SK-N-SH (cell line): ENCODE data around the gene GPC5. TPM values are rescaled to one million over a fixed set of nuclear protein-coding genes. Genes with fewer than 3 reads are reported as not detected.

Source experiments
- CTCF ChIA-PET: fragments of 300-600, 350-600 bp; formaldehyde crosslinking; extraction: SDS; loops from one replicate; lab custom pipeline; 2021; lab: Yijun Ruan, JAX
- POLR2A ChIA-PET: fragments of 350-600 bp; sonication (Branson Sonifier 250); formaldehyde crosslinking; extraction: SDS; loops from one replicate; lab custom pipeline; 2020; ENCODE audit warnings: antibody characterized with exemption, inconsistent platforms; lab: Yijun Ruan, JAX
- DNase-seq: peaks from one replicate; pipeline ENCODE4 v3.0.0; 2012
- H2AFZ ChIP-seq: fragments of 200-600 bp; sonication (generic); 2 replicates; pipeline ENCODE4 v1.8.1; 2016; ENCODE audit warnings: antibody characterized with exemption, mild to moderate bottlenecking, low read depth
- H3F3A ChIP-seq: fragments of 200-600 bp; sonication (generic); replicated peaks from 2 replicates; pipeline ENCODE3; 2016; ENCODE audit warnings: antibody characterized with exemption, mild to moderate bottlenecking; ENCODE audit not compliant: insufficient read depth
- H3K27ac ChIP-seq, 2 experiments: fragments of 200-500 bp in 1 of 2; fragments of 200-600 bp in 1 of 2; sonication (Bioruptor generic) in 1 of 2; sonication (generic), shearing (Covaris generic) in 1 of 2; 2 replicates each; pipeline versions ENCODE4 v1.5.1 to v1.6.1; 2014 to 2016; ENCODE audit warnings: low read depth in 2 of 2, inconsistent platforms in 1 of 2, low read length in 1 of 2, mild to moderate bottlenecking in 1 of 2, mixed read lengths in 1 of 2
- H3K27me3 ChIP-seq: fragments of 200-600 bp; sonication (generic), shearing (Covaris generic); 2 replicates; pipeline ENCODE4 v1.6.1; 2016; ENCODE audit warnings: mixed run types; ENCODE audit not compliant: insufficient read depth
- H3K36me3 ChIP-seq, 2 experiments: fragments of 200-500 bp in 1 of 2; fragments of 200-600 bp in 1 of 2; sonication (Bioruptor generic) in 1 of 2; sonication (generic) in 1 of 2; replicated peaks in 1 of 2; 2 replicates each; pipeline versions ENCODE3 to v1.5.1; 2014 to 2016; ENCODE audit warnings: low read length in 1 of 2, mild to moderate bottlenecking in 1 of 2; ENCODE audit not compliant: insufficient read depth in 2 of 2, control insufficient read depth in 1 of 2
- H3K4me1 ChIP-seq, 2 experiments: fragments of 200-500 bp in 1 of 2; fragments of 200-600 bp in 1 of 2; sonication (Bioruptor generic) in 1 of 2; sonication (generic), shearing (Covaris generic) in 1 of 2; 2 replicates each; pipeline versions ENCODE4 v1.5.1 to v1.6.1; 2014 to 2016; ENCODE audit warnings: low read depth in 1 of 2, low read length in 1 of 2, mixed run types in 1 of 2; ENCODE audit not compliant: insufficient read depth in 2 of 2, control insufficient read depth in 1 of 2
- H3K4me2 ChIP-seq: fragments of 200-600 bp; sonication (generic), shearing (Covaris generic); 2 replicates; pipeline ENCODE4 v1.6.1; 2017; ENCODE audit warnings: mixed run types
- H3K4me3 ChIP-seq, 2 experiments: fragments of 200-500 bp in 1 of 2; fragments of 200-600 bp in 1 of 2; sonication (Bioruptor generic) in 1 of 2; sonication (generic), shearing (Covaris generic) in 1 of 2; 2 replicates each; pipeline versions ENCODE4 v1.5.1 to v1.8.1; 2014 to 2016; ENCODE audit warnings: low read depth in 2 of 2, inconsistent platforms in 1 of 2, low read length in 1 of 2, mild to moderate bottlenecking in 1 of 2, mixed read lengths in 1 of 2, moderate library complexity in 1 of 2
- H3K79me2 ChIP-seq: fragments of 200-600 bp; sonication (generic); 2 replicates; pipeline ENCODE4 v1.8.1; 2017; ENCODE audit warnings: mild to moderate bottlenecking; ENCODE audit not compliant: insufficient read depth
- H3K9ac ChIP-seq: fragments of 200-600 bp; sonication (generic); 2 replicates; pipeline ENCODE4 v1.6.1; 2017; ENCODE audit warnings: mixed run types
- H3K9me2 ChIP-seq: fragments of 200-600 bp; sonication (generic); 2 replicates; pipeline ENCODE4 v1.6.1; 2017; ENCODE audit warnings: mixed run types
- H3K9me3 ChIP-seq: fragments of 200-600 bp; sonication (generic); 2 replicates; pipeline ENCODE4 v1.6.1; 2017; ENCODE audit warnings: mixed run types, mild to moderate bottlenecking, moderate library complexity
- H4K20me1 ChIP-seq: fragments of 200-600 bp; sonication (generic); 2 replicates; pipeline ENCODE4 v1.6.1; 2017; ENCODE audit warnings: mild to moderate bottlenecking, mixed run types; ENCODE audit not compliant: insufficient read depth
- CHD2 ChIP-seq: fragments of 150-350 bp; IDR thresholded peaks from 2 replicates; pipeline ENCODE4 v1.6.1; 2018; ENCODE audit warnings: low read length; ENCODE audit not compliant: partially characterized antibody
- ELF1 ChIP-seq: IDR thresholded peaks from 2 replicates; pipeline ENCODE4 v1.4.0; 2012
- EZH2phosphoT487 ChIP-seq: fragments of 200-600 bp; sonication (generic); IDR thresholded peaks from 2 replicates; pipeline ENCODE4 v1.6.1; 2017; ENCODE audit warnings: low read depth, mixed run types, mild to moderate bottlenecking, antibody characterized with exemption, moderate library complexity, borderline replicate concordance
- FOSL2 ChIP-seq: IDR thresholded peaks from 2 replicates; pipeline ENCODE4 v1.4.0; 2012; ENCODE audit warnings: low read depth, mild to moderate bottlenecking, moderate library complexity, borderline replicate concordance
- FOXM1 ChIP-seq: IDR thresholded peaks from 2 replicates; pipeline ENCODE4 v1.4.0; 2012; ENCODE audit warnings: low read depth, mild to moderate bottlenecking
- GATA2 ChIP-seq: sonication (generic); formaldehyde crosslinking; IDR thresholded peaks from 2 replicates; pipeline ENCODE4 v1.5.0; 2020; ENCODE audit warnings: mild to moderate bottlenecking, missing genetic modification reagents
- JUND ChIP-seq: IDR thresholded peaks from 2 replicates; pipeline ENCODE4 v1.4.0; 2012
- MEF2A ChIP-seq: IDR thresholded peaks from 2 replicates; pipeline ENCODE4 v1.4.0; 2012; ENCODE audit warnings: low read depth, borderline replicate concordance
- MXI1 ChIP-seq: IDR thresholded peaks from 2 replicates; pipeline ENCODE4 v1.6.1; 2012; ENCODE audit warnings: mild to moderate bottlenecking, low read depth, low read length, improper control_type of control experiment
- NFIC ChIP-seq: IDR thresholded peaks from 2 replicates; pipeline ENCODE4 v1.4.0; 2012; ENCODE audit warnings: borderline replicate concordance
- POLR2AphosphoS5 ChIP-seq: IDR thresholded peaks from 2 replicates; pipeline ENCODE4 v1.6.1; 2012; ENCODE audit warnings: low read depth, low read length
- RAD21 ChIP-seq: IDR thresholded peaks from 2 replicates; pipeline ENCODE4 v1.6.1; 2012; ENCODE audit warnings: mild to moderate bottlenecking, low read length
- TCF12 ChIP-seq: IDR thresholded peaks from 2 replicates; pipeline ENCODE4 v1.4.0; 2012
- YY1 ChIP-seq: IDR thresholded peaks from 2 replicates; pipeline ENCODE4 v1.4.0; 2012; ENCODE audit warnings: low read depth, mild to moderate bottlenecking
- WGBS: methylation state at CpG from one replicate; pipeline ENCODE4 v1.1.6; 2017; ENCODE audit warnings: low lambda C conversion rate; 5-methylcytosine and 5-hydroxymethylcytosine counted together
- polyA plus RNA-seq, 3 experiments: library from polyadenylated mRNA; depleted of rRNA; stranded (reverse); fragments of >200 nt; gene quantifications; 2 replicates each; pipeline ENCODE4 v1.2.3, GENCODE V29; 2012
- TF ChIP-seq, protein P1 (sequence below): IDR thresholded peaks from 2 replicates; pipeline ENCODE4 v1.4.0; 2012; ENCODE audit warnings: low read depth, borderline replicate concordance
- TF ChIP-seq, protein P2 (sequence below): IDR thresholded peaks from 2 replicates; pipeline ENCODE4 v1.6.1; 2012; ENCODE audit warnings: mild to moderate bottlenecking, low read depth, low read length, moderate library complexity
- TF ChIP-seq, protein P3 (sequence below): fragments of 200-600 bp; sonication (generic); IDR thresholded peaks from 2 replicates; pipeline ENCODE4 v1.6.1; 2017; ENCODE audit warnings: antibody characterized with exemption, mild to moderate bottlenecking, moderate library complexity
- TF ChIP-seq, protein P4 (sequence below): IDR thresholded peaks from 2 replicates; pipeline ENCODE4 v1.4.0; 2012; ENCODE audit warnings: low read depth, borderline replicate concordance

Gene GPC5
- polyA plus RNA-seq, 1 of the 3 experiments (the other 2 are of a cell fraction), result 0.03 TPM

DNA sequence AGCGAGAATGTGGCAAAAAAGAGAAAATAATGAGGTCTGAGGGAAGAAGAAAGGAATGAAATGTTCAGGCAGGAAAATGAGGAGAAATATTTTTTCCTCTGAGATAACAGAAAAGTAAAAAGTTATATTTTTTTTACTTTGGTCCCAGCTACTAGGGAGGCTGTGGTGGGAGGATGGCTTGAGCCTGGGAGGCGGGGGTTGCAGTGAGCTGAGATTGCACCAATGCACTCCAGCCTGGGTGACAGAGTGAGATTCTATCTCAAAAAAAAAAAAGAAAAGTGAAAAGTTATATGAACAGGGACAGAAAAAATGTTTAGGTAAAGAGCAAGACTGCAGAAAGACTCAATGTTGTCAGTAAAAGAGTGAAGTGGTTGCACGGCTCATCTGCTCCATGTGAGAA lies 1224.5 kb downstream of the GPC5 start:
- H3K9me2 ChIP-seq, result no peaks in the 10 kb centered on the region
- H2AFZ ChIP-seq, result no peak overlapping the region
- H3K27ac ChIP-seq, result no peak overlapping the region
- H3K4me3 ChIP-seq, result no peak overlapping the region
- ChIA-PET CTCF (interaction anchor here (1.1 kb wide), 1 partner anchor 692 kb away, joined by 3 read pairs; no protein-coding TSS in a partner anchor), POLR2A (no interaction called here)
- WGBS, result 59% methylated on average over 3 of the region's 3 CpGs
- no peak overlapping the region for H3K4me2 ChIP-seq
- no peak for DNase-seq
- H3F3A ChIP-seq, result no peaks in the 10 kb centered on the region
- no peaks in the 10 kb centered on the region for H3K9me3 ChIP-seq
- no peaks in the 10 kb centered on the region for H3K36me3 ChIP-seq
- TF ChIP-seq FOSL2, result no peak
- no peak for TF ChIP-seq CHD2
- TF ChIP-seq GATA2 (CRISPR knock-in tag), result no peak
- no peak for TF ChIP-seq JUND
- TF ChIP-seq, protein P1, sequence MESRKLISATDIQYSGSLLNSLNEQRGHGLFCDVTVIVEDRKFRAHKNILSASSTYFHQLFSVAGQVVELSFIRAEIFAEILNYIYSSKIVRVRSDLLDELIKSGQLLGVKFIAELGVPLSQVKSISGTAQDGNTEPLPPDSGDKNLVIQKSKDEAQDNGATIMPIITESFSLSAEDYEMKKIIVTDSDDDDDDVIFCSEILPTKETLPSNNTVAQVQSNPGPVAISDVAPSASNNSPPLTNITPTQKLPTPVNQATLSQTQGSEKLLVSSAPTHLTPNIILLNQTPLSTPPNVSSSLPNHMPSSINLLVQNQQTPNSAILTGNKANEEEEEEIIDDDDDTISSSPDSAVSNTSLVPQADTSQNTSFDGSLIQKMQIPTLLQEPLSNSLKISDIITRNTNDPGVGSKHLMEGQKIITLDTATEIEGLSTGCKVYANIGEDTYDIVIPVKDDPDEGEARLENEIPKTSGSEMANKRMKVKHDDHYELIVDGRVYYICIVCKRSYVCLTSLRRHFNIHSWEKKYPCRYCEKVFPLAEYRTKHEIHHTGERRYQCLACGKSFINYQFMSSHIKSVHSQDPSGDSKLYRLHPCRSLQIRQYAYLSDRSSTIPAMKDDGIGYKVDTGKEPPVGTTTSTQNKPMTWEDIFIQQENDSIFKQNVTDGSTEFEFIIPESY, result no peak
- TF ChIP-seq TCF12, result no peak
- TF ChIP-seq RAD21, result no peak
- TF ChIP-seq, protein P2, sequence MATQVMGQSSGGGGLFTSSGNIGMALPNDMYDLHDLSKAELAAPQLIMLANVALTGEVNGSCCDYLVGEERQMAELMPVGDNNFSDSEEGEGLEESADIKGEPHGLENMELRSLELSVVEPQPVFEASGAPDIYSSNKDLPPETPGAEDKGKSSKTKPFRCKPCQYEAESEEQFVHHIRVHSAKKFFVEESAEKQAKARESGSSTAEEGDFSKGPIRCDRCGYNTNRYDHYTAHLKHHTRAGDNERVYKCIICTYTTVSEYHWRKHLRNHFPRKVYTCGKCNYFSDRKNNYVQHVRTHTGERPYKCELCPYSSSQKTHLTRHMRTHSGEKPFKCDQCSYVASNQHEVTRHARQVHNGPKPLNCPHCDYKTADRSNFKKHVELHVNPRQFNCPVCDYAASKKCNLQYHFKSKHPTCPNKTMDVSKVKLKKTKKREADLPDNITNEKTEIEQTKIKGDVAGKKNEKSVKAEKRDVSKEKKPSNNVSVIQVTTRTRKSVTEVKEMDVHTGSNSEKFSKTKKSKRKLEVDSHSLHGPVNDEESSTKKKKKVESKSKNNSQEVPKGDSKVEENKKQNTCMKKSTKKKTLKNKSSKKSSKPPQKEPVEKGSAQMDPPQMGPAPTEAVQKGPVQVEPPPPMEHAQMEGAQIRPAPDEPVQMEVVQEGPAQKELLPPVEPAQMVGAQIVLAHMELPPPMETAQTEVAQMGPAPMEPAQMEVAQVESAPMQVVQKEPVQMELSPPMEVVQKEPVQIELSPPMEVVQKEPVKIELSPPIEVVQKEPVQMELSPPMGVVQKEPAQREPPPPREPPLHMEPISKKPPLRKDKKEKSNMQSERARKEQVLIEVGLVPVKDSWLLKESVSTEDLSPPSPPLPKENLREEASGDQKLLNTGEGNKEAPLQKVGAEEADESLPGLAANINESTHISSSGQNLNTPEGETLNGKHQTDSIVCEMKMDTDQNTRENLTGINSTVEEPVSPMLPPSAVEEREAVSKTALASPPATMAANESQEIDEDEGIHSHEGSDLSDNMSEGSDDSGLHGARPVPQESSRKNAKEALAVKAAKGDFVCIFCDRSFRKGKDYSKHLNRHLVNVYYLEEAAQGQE, result no peak
- TF ChIP-seq, protein P3, sequence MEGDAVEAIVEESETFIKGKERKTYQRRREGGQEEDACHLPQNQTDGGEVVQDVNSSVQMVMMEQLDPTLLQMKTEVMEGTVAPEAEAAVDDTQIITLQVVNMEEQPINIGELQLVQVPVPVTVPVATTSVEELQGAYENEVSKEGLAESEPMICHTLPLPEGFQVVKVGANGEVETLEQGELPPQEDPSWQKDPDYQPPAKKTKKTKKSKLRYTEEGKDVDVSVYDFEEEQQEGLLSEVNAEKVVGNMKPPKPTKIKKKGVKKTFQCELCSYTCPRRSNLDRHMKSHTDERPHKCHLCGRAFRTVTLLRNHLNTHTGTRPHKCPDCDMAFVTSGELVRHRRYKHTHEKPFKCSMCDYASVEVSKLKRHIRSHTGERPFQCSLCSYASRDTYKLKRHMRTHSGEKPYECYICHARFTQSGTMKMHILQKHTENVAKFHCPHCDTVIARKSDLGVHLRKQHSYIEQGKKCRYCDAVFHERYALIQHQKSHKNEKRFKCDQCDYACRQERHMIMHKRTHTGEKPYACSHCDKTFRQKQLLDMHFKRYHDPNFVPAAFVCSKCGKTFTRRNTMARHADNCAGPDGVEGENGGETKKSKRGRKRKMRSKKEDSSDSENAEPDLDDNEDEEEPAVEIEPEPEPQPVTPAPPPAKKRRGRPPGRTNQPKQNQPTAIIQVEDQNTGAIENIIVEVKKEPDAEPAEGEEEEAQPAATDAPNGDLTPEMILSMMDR, result no peak
- no peak for TF ChIP-seq MEF2A
- no peak for TF ChIP-seq POLR2AphosphoS5
- TF ChIP-seq ELF1, result no peak
- TF ChIP-seq NFIC, result no peak
- TF ChIP-seq FOXM1, result no peak
- no peak for TF ChIP-seq YY1
- TF ChIP-seq, protein P4, sequence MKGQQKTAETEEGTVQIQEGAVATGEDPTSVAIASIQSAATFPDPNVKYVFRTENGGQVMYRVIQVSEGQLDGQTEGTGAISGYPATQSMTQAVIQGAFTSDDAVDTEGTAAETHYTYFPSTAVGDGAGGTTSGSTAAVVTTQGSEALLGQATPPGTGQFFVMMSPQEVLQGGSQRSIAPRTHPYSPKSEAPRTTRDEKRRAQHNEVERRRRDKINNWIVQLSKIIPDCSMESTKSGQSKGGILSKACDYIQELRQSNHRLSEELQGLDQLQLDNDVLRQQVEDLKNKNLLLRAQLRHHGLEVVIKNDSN, result no peak
- TF ChIP-seq MXI1, result no peak
- no peak for TF ChIP-seq EZH2phosphoT487
- H3K27me3 ChIP-seq, result no peaks in the 10 kb centered on the region
- H4K20me1 ChIP-seq, result no peaks in the 10 kb centered on the region
- no peak overlapping the region for H3K9ac ChIP-seq
- H3K4me1 ChIP-seq, result no peaks in the 10 kb centered on the region
- no peaks in the 10 kb centered on the region for H3K79me2 ChIP-seq
